HG02885 (cell line): ENCODE measurements around the gene KMT5C.

Experiments used
- ATAC-seq: cut with Tn5 transposase; IDR thresholded peaks from one replicate; pipeline ENCODE4 v1.9.1; 2021; ENCODE audit warnings: mild to moderate bottlenecking; ENCODE audit not compliant: unreplicated experiment, poor library complexity

Gene KMT5C

GRCh38 chr19:55362990-55363716 lies 23.5 kb downstream of the KMT5C start, which contains the start of gene GARIN5B:
Gene GARIN5B, minus strand, starts transcription at chr19:55363260. Its CDS starts 194 bp downstream, at chr19:55363066.
- no peak for ATAC-seq

- no peak for ATAC-seq
Measured at GRCh38 chr19:55365245-55365644, 25.6 kb downstream of the KMT5C start.

DNA sequence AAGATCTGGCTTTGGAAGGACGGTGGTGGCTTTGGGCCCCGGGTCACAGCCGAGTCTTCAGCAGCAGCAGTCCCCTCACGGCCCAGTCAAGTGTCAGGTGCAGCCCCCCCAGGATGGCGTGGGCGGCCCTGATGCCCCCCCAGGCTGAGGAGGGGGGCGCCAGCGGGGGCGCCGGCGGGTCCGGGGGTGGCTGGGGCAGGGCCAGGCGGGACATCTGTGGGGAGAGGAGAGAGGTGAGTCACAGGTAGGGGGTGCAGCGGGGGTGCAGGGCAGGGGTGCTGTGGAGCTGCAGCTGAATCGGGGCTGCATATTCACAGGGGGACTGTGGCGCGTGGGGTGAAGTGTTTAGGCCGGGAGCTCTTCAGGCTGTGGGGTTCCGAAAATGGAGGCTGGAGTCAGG lies 26.3 kb downstream of the KMT5C start:
- no peak for ATAC-seq

- ATAC-seq, result no peak
Measured at GRCh38 chr19:55366790-55367189, 27.1 kb downstream of the KMT5C start.

- ATAC-seq, result no peak
Measured at GRCh38 chr19:55368106-55368505, 28.4 kb downstream of the KMT5C start.

DNA sequence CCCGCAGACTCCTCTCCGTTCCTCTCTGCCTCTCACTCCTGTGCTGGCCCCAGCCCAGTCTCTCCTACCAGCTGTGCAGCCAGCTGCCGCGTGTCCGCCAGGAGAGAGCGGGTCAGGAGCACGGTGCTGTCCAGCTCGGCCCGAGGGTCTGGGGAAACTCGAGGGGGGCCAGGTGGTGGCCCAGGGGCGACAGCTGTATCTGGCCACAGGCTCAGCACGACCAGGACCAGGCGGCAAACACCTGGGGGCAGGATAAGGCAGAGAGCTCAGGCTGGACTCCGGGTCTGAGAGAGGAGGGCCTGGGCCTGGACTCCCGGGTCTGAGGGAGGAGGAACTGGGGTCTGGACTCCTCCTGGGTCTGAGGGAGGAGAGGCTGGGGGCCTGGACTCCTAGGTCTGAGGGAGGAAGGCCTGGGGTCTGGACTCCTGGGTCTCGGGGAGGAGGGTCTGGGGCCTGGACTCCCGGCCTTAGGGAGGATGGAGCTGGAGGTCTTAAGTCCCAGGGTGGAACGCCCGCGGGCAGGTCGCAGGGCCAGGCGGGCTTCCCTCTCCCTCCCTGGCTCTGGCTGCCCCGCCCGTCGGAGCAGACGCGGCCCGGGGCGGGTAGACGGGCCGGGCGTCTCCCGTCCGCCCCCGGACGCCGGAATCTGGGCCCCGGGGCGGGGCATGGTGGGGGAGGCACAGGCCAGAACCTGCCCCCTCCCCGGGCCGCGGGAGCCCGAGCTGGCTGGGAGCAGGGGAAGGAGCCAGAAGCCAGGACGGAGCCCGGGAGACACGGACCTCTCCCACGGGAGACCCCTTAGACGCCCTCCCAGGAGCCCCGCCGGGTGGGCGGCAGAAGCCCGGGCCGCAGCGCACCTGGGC lies 29.3 kb downstream of the KMT5C start:
- no peak for ATAC-seq

GRCh38 chr19:55369653-55370304 lies 30.1 kb downstream of the KMT5C start:
- no peak for ATAC-seq

GRCh38 chr19:55370305-55370988 lies 30.8 kb downstream of the KMT5C start, which contains the start of gene IL11:
Gene IL11, minus strand, starts transcription at chr19:55370463. Its CDS starts 153 bp downstream, at chr19:55370310.
- no peak for ATAC-seq

GRCh38 chr19:55372316-55373081 lies 32.8 kb downstream of the KMT5C start:
- no peak for ATAC-seq

GRCh38 chr19:55373306-55373992 lies 33.8 kb downstream of the KMT5C start:
- ATAC-seq, result no peak

GRCh38 chr19:55373993-55374757 lies 34.5 kb downstream of the KMT5C start:
- ATAC-seq, result no peak

GRCh38 chr19:55376241-55376933 lies 36.7 kb downstream of the KMT5C start, which contains the start of gene TMEM190:
Gene TMEM190, plus strand, starts transcription at chr19:55376826. Its CDS starts 28 bp downstream, at chr19:55376854.
- no peak for ATAC-seq

DNA sequence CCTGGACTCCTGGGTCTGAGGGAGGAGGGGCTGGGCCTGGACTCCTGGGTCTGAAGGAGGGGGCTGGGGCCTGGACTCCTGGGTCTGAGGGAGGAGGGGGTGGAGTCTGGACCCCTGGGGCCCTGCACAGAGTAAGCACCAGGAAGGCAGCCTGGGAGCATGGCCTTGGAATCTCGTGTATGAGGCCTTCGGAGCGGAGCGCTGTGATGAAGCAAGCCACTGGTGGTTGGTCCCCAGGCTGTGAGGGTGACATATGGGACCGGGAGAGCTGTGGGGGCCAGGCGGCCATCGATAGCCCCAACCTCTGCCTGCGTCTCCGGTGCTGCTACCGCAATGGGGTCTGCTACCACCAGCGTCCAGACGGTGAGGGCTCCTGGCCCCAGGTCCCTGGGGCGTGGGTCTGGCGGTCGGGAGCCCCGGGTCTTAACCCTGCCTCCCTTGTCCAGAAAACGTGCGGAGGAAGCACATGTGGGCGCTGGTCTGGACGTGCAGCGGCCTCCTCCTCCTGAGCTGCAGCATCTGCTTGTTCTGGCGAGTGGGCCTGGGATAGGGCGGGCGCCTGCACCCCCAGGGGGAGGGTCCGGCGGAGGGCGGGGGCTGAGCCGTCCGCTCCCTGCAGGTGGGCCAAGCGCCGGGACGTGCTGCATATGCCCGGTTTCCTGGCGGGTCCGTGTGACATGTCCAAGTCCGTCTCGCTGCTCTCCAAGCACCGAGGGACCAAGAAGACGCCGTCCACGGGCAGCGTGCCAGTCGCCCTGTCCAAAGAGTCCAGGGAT lies 37.9 kb downstream of the KMT5C start:
- ATAC-seq, result no peak

GRCh38 chr19:55379174-55379573 lies 39.5 kb downstream of the KMT5C start:
- ATAC-seq, result no peak

- no peak for ATAC-seq
Measured at GRCh38 chr19:55382013-55382412, 42.3 kb downstream of the KMT5C start.

- ATAC-seq, result no peak
Measured at GRCh38 chr19:55382522-55383054, 42.9 kb downstream of the KMT5C start.
